GM19463 (cell line): Measurements from ENCODE around the gene TMEM248.
"Not testable (repeated sequence)": the region's sequence is repeated elsewhere in the genome, so short reads cannot be mapped to it uniquely, and the experiment has no call there.

ENCODE experiments used
- ATAC-seq: cut with Tn5 transposase; IDR thresholded peaks from one replicate; pipeline ENCODE4 v1.9.1; 2021; ENCODE audit warnings: mild to moderate bottlenecking, moderate library complexity; ENCODE audit not compliant: unreplicated experiment

The TMEM248 gene

DNA sequence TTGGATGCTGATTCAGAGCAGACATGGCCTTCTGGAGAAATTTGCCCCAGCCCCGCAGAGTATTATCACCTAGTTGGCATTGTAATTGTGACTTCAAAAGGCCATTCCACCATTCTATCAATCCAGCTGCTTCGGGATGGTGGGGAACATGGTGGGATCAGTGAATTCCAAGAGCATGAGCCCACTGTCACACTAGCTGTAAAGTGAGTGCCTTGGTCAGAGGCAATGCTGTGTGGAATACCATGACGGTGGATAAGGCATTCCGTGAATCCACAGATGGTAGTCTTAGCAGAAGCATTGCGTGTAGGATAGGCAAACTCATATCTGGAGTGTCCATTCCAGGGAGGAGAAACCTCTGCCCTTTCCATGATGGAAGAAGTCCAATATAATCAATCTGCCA is 13.3 kb upstream of the TMEM248 start:
- ATAC-seq: no peak

DNA sequence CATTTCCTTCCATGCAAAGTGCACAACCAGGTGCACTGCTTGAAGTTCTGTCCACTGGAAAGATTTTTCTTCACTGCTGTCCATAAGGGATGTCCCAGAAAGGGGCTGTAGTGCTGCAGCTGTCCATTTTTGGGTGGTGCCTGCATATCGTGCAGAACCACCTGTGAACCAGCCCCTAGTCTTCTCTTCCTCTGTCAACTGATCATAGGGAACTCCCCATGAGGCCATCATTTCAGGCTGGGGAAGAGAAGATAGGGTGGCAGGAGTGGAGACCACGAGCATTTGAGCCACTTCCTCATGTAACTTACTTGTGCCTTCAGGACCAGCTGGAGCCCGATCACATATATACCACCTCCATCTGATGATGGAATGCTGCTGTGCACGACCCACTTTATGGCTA is 12.4 kb upstream of the TMEM248 start:
- not testable (repeated sequence) for ATAC-seq

DNA sequence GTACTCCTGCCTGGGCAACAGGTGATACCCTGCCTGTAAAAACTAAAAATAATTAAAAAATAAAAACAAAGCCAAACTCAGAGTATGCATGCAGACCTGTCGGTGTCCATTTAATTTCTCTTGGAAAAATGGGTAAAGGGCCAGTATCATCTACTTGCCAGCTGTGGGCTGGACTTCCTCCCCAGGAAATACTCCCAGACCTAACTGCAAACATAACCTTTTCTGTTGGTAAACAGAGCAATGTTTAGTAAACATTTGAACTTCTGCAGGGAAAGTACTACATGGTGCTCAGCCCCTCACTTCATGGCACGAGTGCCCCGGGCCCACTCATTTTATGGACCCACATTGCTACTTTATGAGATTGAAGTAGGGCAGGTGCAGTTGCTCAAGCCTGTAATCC is 10.2 kb upstream of the TMEM248 start:
- no peak for ATAC-seq

DNA sequence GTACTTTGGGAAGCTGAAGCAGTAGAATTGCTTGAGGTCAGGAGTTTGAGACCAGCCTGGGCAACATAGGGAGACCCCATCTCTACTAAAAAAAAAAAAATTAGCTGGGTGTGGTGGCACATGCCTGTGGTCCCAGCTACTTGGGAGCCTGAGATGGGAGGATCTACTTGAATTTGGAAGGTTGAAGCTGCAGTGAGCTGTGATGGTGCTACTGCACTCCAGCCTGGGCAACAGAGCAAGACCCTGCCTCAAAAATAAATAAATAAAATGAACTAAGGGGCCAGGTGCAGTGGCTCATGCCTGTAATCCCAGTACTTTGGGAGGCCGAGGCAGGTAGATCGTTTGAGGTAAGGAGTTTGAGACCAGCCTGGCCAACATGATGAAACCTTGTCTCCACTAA is 9.8 kb upstream of the TMEM248 start:
- ATAC-seq: not testable (repeated sequence)

DNA sequence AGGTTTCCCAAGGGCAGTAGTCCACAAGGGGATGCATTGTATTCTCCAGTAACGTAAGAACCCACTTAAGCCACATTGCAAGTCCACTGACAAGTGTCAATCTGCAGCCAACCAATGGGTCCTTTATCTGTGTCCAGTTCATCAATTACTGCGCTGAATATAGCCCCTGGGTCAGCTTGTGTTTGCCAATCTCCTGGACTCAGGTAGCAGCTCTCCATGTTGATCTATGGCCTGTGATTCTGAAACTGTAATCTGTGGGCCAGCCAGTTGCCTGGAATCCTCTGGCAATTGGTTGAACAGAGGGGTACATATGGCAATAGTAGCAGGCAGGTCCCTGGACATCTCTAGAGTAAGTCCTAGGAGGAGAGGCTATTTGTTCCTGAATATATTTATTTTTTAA is 8.8 kb upstream of the TMEM248 start:
- ATAC-seq: no peak

DNA sequence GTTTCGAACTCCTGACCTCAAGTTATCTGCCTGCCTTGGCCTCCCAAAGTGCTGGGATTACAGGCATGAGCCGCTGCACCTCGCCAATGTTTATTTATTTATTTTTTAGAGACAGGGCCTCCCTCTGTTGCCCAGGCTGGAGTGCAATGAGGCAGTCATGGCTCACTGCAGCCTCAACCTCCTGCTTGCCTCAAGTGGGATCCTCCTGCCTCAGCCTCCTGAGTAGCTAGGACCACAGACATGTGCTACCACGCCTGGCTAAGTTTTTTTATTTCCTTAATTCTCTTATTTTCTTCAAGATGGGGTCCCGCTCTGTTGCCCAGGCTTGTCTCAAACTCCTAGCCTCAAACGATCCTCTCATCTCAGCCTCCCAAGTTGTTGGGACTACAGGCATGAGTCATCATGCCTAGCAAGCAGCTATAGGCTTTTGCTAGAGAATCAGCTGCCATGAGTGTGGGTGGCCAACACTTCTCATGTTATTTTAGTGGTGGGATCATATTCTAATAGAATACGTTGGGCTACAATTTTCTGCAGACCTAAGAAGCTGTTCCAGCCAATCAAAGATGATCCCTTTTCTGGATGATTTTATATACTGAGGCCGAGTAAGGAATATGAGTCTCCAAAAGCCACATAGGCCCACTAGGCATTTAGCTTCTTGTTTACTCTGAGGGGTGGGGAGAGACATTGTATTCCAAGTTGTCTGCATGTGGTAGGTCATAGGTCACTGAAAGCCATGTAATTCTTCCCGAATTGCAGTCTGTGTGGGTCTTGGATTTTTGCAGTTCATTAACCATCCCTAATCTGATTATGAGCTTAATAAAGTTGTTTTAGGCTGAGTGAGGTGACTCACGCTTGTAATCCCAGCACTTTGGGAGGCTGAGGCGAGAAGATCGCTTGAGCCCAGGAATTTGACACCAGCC is 7.6 kb upstream of the TMEM248 start:
- no peak for ATAC-seq

DNA sequence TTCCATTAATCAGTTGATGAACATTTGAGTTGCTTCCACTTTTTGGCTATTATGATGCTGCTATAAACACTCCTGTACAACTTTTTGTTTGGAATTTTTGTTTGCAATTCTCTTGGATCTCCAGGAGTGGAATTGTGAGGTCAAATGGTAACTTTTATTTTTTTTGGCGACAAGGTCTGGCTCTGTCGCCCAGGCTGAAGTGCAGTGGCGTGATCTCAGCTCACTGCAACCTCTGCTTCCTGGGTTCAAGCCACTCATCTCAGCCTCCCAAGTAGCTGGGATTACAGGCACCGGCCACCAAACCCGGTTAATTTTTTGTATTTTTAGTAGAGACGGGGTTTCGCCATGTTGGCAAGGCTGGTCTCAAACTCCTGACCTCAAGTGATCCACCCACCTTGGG is 3.1 kb upstream of the TMEM248 start:
- ATAC-seq: not testable (repeated sequence)

DNA sequence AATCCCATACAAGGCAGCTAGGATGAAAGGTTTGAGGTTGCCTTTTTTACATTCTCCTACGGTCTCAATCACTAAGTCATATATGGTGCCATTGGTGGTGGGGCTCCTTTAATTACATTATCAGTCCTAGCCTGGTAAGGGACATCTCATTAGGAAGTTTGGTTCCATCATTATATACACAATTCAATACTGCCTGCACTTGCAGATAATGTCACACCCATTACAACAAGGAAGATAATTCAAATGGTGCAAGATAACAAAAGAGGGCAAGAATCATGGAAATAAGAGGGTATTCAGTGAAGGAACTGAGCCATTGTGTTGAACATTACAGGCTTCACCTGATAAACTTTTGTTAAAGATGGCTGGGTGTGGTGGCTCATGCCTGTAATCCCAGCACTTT is 1.7 kb upstream of the TMEM248 start:
- ATAC-seq: no peak

DNA sequence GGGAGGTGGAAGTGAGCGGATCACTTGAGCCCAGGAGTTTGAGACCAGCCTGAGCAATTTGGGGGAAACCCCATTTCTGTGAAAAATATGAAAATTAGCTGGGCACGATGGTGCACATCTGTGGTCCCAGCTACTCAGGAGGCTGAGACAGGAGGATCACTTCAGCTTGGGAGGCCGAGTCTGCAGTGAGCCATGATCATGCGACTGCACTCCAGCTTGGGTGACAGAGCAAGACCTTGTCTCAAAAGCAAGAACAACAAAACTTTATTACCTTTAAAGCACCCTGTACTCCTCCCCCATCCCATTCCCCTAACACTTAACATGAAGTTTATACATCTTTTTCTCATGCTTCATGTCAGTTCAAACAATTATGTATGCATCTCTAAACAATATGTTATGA is 1.3 kb upstream of the TMEM248 start:
- no peak for ATAC-seq

DNA sequence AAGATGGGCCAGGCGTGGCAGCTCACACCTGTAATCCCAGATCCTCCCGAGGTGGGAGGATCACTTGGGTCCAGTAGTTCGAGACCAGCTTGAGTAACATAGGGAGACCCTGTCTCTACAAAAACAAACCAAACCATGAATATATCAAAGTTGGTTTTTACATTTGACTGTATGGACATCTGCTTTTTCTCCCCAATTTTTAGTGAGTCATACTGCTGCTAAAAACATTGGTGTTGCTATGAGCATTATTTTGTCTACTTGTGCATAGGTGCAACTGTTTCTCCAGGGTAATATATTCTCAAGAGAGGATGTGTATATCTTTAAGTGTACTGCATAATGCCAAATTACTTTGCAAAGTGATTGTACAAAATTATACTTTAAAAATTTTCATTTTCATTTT is 769 bp upstream of the TMEM248 start:
- no peak for ATAC-seq

DNA sequence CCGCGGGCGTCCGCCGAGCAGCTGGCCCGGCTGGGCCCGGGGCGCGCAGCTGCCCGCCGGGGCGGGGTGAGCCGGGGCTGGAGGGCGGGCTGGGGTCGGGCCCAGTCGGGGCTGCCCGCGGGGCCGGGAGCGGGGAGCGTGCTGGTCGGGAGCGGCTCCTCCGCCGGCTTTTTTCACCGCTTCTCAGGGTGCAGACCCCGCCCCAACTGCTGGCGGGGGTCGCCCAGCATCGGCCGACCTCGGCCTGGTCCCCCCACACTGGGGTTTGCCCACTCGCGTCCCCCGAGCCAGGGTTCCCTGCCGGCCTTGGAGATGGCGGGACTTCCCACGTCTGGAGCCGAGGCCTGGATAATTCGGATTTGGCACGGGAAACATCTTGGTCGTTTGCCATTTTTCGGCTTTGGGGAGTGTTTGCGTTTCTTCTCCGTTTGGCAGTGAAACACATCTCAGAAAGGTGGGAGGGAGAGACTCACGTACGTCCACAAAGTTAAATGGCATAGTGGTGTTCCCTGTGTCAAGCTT is 432 bp downstream of the TMEM248 start:
- ATAC-seq: peak; percentile 26

DNA sequence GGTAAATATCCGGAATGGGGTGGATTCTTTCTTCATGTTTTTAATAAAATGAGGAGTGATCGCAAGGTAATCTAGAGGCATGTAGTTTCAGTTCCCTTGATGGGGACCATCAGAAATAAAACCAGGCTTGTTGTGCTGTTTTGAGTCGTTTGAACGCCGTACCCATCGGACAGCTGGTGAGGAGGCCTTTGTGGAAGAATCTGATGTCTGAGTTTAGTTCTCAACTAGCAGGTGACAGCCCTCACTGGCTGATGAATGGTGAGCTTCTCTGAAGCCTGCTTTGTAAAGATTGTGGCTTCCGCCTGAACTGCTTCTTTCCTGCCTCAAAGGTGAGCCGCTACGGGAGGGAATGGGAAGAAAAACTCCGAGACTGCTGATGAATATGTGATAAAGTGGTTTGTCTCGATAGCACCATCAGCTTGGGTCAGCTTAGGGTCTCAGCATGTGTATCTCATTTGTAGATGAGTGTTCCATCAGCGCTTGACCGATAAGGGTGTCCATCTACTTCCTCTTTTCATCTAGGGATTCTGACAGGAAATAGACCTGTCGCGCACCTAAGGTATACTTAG is 977 bp downstream of the TMEM248 start:
- peak; percentile 25 for ATAC-seq

DNA sequence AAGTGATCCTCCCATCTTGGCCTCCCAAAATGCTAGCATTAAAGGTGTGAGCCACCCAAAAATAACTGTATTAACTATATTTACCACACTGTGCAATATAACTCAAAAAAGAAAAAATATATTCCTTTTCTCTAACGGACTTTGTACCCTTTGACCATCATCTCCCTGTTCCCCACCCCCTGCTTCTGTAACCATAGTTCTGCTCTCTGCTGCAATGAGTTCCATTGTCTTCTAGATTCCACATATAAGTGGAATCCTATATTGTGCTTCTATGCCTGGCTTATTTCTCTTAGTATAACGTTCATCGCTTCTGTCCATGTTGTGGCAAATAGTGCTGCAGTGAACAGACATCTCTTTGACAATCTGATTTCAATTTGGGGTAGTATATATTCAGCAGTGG is 4.2 kb downstream of the TMEM248 start:
- ATAC-seq: no peak

DNA sequence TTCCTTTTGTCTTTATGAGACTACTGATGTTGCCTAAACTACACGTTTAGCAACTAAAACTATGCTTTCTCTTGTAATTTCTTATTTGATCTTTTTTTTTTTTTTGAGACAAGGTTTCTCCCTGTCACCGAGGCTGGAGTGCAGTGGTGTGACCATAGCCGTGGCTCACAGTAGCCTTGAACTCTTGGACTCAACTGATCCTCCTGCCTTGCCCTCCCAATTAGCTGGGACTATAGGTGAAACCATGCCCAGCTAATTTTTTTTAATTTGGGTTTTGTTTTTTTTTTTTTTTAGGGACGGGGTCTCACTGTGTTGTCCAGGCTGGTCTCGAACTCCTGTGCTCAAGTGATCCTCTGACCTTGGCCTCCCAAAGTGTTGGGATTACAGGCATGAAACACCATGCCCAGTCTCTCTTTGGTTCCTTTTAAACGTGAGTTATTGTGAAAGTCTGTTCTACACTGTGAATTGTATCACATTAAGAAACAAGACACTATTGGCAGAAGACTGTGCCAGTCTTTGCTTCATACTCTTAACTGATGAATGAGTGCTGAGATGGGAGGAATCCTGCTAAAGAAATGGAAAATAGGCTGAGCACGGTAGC is 6.4 kb downstream of the TMEM248 start:
- no peak for ATAC-seq

DNA sequence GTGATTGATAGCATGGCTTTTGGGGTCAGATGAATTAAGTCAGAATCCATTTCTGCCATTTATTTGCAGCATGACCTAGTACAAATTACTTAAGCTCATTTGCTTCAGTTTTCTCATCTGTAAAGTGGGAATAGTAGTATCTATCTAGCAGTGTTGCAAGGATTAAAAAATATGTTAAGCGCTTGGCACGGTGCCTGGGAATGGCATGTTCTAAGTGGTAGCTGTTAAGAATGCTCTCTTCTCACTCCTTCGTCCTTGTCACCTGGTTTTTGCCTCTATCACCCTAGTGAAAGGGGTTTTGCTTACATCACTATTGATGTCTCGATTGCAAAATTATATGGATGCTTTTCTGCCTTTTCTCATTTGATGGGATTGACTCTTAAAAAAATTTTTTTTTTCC is 7.4 kb downstream of the TMEM248 start:
- no peak for ATAC-seq

DNA sequence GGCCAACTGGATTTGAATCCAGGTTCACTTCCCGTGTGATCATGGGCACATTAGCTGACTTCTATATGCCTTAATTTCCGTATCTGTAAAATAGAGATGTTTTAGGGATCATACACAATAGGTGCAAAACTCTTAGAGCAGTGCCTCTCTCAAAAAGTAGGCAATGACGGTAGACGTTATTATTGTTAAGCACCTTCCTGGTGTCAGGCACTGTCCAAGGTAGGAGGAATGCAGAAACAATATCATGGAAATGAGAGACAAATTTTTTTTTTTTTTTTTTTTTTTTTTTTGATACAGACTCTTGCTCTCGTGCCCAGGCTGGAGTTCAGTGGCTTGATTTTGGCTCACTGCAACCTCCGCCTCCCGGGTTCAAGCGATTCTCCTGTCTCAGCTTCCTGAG is 8.1 kb downstream of the TMEM248 start:
- ATAC-seq: no peak

DNA sequence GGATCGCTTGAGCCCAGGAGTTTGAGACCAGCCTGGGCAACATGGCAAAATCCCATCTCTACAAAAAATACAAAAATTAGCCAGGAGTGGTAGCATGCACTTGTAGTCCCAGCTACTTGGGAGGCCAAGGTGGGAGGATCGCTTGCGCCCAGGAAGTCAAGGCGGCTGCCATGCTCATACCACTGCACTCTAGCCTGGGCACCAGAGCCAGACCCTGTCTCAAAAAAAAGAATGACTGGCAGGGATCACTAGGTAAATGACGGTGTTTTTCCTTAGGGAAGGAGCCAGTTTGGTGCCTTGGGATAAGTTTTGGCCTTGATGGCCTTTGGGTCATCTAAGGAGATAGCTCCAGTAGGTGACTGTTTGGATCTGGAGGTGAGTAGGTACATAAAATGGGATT is 8.9 kb downstream of the TMEM248 start:
- no peak for ATAC-seq

DNA sequence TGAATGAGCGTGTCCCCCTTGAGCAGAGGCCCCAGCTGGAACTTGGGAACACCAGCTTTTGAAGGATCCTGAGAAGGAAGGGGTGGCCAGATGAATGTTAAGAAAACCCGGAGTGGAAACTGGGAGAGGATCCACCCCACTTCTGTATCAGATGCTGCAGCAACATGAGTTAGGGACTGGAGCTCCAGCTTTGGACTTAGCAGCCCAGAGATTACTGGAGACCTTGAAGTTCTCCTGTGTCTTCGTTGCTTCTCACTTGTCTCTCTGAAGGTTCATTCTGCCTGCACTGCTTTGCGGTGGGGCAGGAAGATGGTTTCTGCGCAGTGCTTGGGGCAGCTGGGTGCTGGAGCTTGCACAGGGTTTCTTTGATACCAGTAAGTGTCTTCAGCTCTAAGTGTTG is 9.3 kb downstream of the TMEM248 start:
- no peak for ATAC-seq

DNA sequence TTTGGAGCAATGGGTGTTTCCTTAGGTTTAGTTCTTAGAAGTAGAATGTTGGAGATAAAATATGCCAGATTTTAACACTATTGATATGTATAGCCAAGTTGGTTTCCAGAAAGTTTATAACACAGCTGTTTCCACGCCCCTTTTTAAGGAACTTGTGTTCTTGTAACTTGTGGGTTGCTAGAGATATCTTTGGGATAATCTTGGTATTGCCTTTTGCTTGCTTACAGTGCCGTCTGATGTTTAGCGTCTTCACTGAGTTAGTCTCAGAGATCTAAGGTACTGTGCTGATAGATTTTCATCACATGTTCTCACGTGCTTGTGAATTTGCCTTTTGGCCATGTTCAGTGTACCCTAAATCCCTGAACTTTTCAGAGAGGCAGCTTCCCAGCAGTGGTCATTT is 12.4 kb downstream of the TMEM248 start:
- ATAC-seq: no peak

DNA sequence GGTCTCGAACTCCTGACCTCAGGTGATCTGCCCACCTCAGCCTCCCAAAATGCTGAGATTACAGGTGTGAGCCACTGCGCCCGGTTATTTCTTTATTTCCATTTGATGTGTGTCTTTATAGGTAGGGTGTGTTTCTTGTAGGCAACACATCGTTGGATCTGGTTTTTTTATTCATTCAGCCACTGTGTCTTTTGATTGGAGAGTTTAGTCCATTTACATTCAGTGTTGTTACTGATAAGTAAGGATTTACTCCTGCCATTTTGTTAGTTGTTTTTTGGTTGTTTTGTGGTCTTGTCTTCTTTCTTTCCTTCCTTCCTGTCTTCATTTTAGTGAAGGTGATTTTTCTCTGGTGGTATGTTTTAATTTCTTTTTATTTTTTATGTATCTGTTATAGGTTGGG is 16.9 kb downstream of the TMEM248 start:
- no peak for ATAC-seq

DNA sequence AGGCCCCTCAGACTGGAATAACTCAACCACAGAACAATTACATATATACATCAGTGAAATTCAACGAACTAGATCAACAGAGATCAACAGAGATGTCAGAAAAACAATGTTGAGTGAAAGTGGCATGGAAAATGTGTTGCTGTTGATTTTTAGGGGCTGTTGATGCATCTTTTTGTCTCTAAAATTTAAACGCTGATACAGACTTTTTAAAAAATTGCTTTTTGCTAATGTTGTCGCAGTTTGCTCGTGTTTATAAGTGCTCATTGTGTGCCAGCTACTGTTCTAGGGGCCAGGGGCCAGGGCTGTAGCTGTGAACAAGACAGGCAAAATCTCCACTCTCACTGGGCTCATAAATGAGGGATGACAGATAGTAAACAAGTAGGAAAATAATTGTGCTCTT is 18.3 kb downstream of the TMEM248 start:
- ATAC-seq: no peak

DNA sequence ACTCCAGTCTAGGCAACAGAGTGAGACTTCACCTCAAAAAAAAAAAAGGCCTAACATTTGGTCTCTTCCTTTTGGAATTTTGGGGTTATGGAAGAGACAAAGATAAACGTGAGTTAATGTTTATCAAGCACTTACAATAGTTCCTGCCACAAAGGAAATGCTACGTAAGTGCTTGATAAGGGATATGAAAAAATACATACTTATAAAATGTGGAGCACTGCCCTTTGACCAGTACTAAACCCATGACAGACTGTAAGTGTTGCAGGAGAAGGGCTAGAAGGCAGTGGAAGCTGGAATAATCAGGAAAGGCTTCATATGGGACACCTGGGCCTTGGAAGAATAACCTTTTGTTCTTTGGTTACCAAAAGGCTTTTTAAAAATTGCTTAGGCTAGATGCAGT is 25.5 kb downstream of the TMEM248 start:
- ATAC-seq: no peak
